H9 (cell line): ENCODE measurements around the gene PDE1A. TPM values are rescaled to one million over a fixed set of nuclear protein-coding genes. Genes with fewer than 3 reads are reported as not detected.

Source experiments
- DNase-seq: peaks from one replicate; pipeline ENCODE4 v3.0.0-alpha.2; 2017
- H2AFZ ChIP-seq: one replicate; pipeline ENCODE4 v1.6.1; 2013; ENCODE audit warnings: mild to moderate bottlenecking, low read length, control low read depth, moderate library complexity
- H2AK5ac ChIP-seq: 2 replicates; pipeline ENCODE4 v1.6.1; 2013; ENCODE audit warnings: low read length, control low read depth, mixed read lengths; ENCODE audit not compliant: insufficient read length
- H2BK120ac ChIP-seq: one replicate; pipeline ENCODE4 v1.6.1; 2013; ENCODE audit warnings: low read depth, mild to moderate bottlenecking, low read length, control low read depth, inconsistent platforms; ENCODE audit not compliant: poor library complexity, severe bottlenecking
- H2BK12ac ChIP-seq: 2 replicates; pipeline ENCODE4 v1.6.1; 2013; ENCODE audit warnings: low read length, control low read depth, mixed read lengths, low read depth; ENCODE audit not compliant: insufficient read length
- H2BK15ac ChIP-seq: 2 replicates; pipeline ENCODE4 v1.6.1; 2013; ENCODE audit warnings: low read depth, low read length, control low read depth
- H2BK20ac ChIP-seq: one replicate; pipeline ENCODE4 v1.6.1; 2013; ENCODE audit warnings: low read depth, mild to moderate bottlenecking, low read length, control low read depth, inconsistent platforms; ENCODE audit not compliant: poor library complexity, severe bottlenecking
- H2BK5ac ChIP-seq: 2 replicates; pipeline ENCODE4 v1.6.1; 2013; ENCODE audit warnings: low read length, control low read depth, mixed read lengths; ENCODE audit not compliant: insufficient read length
- H3K14ac ChIP-seq: 2 replicates; pipeline ENCODE4 v1.6.1; 2013; ENCODE audit warnings: low read length, control low read depth; ENCODE audit not compliant: insufficient read depth
- H3K18ac ChIP-seq: 2 replicates; pipeline ENCODE4 v1.6.1; 2013; ENCODE audit warnings: low read depth, mild to moderate bottlenecking, mixed read lengths, low read length, control low read depth; ENCODE audit not compliant: insufficient read length
- H3K23ac ChIP-seq: 2 replicates; pipeline ENCODE4 v1.6.1; 2013; ENCODE audit warnings: low read length, control low read depth, mixed read lengths, low read depth; ENCODE audit not compliant: insufficient read length
- H3K23me2 ChIP-seq: 2 replicates; pipeline ENCODE4 v1.6.1; 2013; ENCODE audit warnings: low read depth, mild to moderate bottlenecking, mixed read lengths, low read length, control low read depth; ENCODE audit not compliant: insufficient read length, poor library complexity, severe bottlenecking
- H3K27ac ChIP-seq: 2 replicates; pipeline ENCODE4 v1.5.1; 2013; ENCODE audit warnings: low read length, control low read depth, mixed read lengths, low read depth; ENCODE audit not compliant: insufficient read length
- H3K27me3 ChIP-seq: 2 replicates; pipeline ENCODE4 v1.6.1; 2013; ENCODE audit warnings: low read length, control low read depth, inconsistent platforms; ENCODE audit not compliant: insufficient read depth
- H3K4ac ChIP-seq: 2 replicates; pipeline ENCODE4 v1.6.1; 2013; ENCODE audit warnings: low read depth, mild to moderate bottlenecking, control low read depth, inconsistent platforms, low read length, moderate library complexity
- H3K4me1 ChIP-seq: 2 replicates; pipeline ENCODE4 v1.6.1; 2013; ENCODE audit warnings: low read length, control low read depth, inconsistent platforms; ENCODE audit not compliant: insufficient read depth
- H3K4me2 ChIP-seq: 2 replicates; pipeline ENCODE4 v1.6.1; 2013; ENCODE audit warnings: low read length, control low read depth, mixed read lengths; ENCODE audit not compliant: insufficient read length, insufficient read depth
- H3K56ac ChIP-seq: 2 replicates; pipeline ENCODE4 v1.6.1; 2013; ENCODE audit warnings: low read depth, mild to moderate bottlenecking, mixed read lengths, low read length, control low read depth; ENCODE audit not compliant: insufficient read length
- H3K79me1 ChIP-seq: 2 replicates; pipeline ENCODE4 v1.6.1; 2013; ENCODE audit warnings: low read depth, mild to moderate bottlenecking, moderate library complexity, low read length, control low read depth, inconsistent platforms; ENCODE audit not compliant: insufficient read depth, poor library complexity, severe bottlenecking
- H3K79me2 ChIP-seq: 2 replicates; pipeline ENCODE4 v1.6.1; 2013; ENCODE audit warnings: low read length, control low read depth, inconsistent platforms; ENCODE audit not compliant: insufficient read depth
- H3K9ac ChIP-seq: 2 replicates; pipeline ENCODE4 v1.6.1; 2013; ENCODE audit warnings: low read length, control low read depth, mixed read lengths; ENCODE audit not compliant: insufficient read length; ENCODE audit errors: extremely low read depth
- H3K9me3 ChIP-seq: one replicate; pipeline ENCODE4 v1.6.1; 2013; ENCODE audit warnings: low read depth, low read length, inconsistent platforms; ENCODE audit not compliant: control insufficient read depth
- H3T11ph ChIP-seq: one replicate; pipeline ENCODE4 v1.6.1; 2013; ENCODE audit warnings: mild to moderate bottlenecking, low read length, control low read depth, inconsistent platforms
- H4K20me1 ChIP-seq: one replicate; pipeline ENCODE4 v1.6.1; 2013; ENCODE audit not compliant: control insufficient read depth, insufficient read length, insufficient read depth
- H4K5ac ChIP-seq: 2 replicates; pipeline ENCODE4 v1.6.1; 2013; ENCODE audit warnings: low read depth, mild to moderate bottlenecking, mixed read lengths, low read length, control low read depth; ENCODE audit not compliant: insufficient read length
- H4K8ac ChIP-seq: replicated peaks from 2 replicates; pipeline ENCODE4 v1.6.1; 2013; ENCODE audit warnings: low read length, control low read depth, mixed read lengths, low read depth; ENCODE audit not compliant: insufficient read length
- H4K91ac ChIP-seq: 2 replicates; pipeline ENCODE4 v1.6.1; 2013; ENCODE audit warnings: low read depth, mild to moderate bottlenecking, moderate library complexity, mixed read lengths, low read length, control low read depth; ENCODE audit not compliant: insufficient read length
- H3K27ac Mint-ChIP-seq, 3 experiments: 2 replicates in 2 of 3; 3 replicates in 1 of 3; pipeline ENCODE4 v1.8.0; 2020 to 2021; ENCODE audit warnings: mixed read lengths in 3 of 3, mild to moderate bottlenecking in 1 of 3, moderate library complexity in 1 of 3
- H3K27me3 Mint-ChIP-seq: 2 replicates; pipeline ENCODE4 v1.8.0; 2021; ENCODE audit warnings: low read depth, mild to moderate bottlenecking, moderate library complexity, mixed read lengths
- H3K36me3 Mint-ChIP-seq, 3 experiments: 2 replicates in 2 of 3; 3 replicates in 1 of 3; pipeline ENCODE4 v1.8.0; 2020 to 2021; ENCODE audit warnings: low read depth in 3 of 3, mixed read lengths in 3 of 3; ENCODE audit not compliant: insufficient read depth in 1 of 3
- H3K4me1 Mint-ChIP-seq, 2 experiments: 2 replicates each; pipeline ENCODE4 v1.8.0; 2020; ENCODE audit warnings: mixed read lengths in 2 of 2
- H3K4me3 Mint-ChIP-seq, 2 experiments: 2 replicates in 1 of 2; 3 replicates in 1 of 2; pipeline ENCODE4 v1.8.0; 2020 to 2021; ENCODE audit warnings: mild to moderate bottlenecking in 2 of 2, mixed read lengths in 2 of 2, moderate library complexity in 1 of 2
- H3K9me3 Mint-ChIP-seq, 2 experiments: 2 replicates in 1 of 2; 3 replicates in 1 of 2; pipeline ENCODE4 v1.8.0; 2020; ENCODE audit warnings: mild to moderate bottlenecking in 2 of 2, mixed read lengths in 2 of 2, moderate library complexity in 1 of 2
- CTCF ChIP-seq: fragments of 200-600 bp; sonication (generic); conservative IDR thresholded peaks from 3 replicates; pipeline ENCODE4 v1.8.0; 2021; ENCODE audit warnings: antibody characterized with exemption, mild to moderate bottlenecking
- WGBS: extraction: QIAGEN DNeasy Blood & Tissue Kit; methylation state at CpG from one replicate; pipeline ENCODE4 v1.1.7; 2013; ENCODE audit warnings: missing lambda C conversion rate, low lambda C conversion rate, mixed read lengths; ENCODE audit not compliant: insufficient read length; ENCODE audit errors: extremely low coverage; 5-methylcytosine and 5-hydroxymethylcytosine counted together
- total RNA-seq: library from RNA; stranded (reverse); gene quantifications from 2 replicates; pipeline ENCODE4 v1.2.1, GENCODE V29; 2021

Gene PDE1A
- total RNA-seq, 1 experiment from 2014 or later = 0.11 TPM

GRCh38 chr2:182248898-182249297, 177.9 kb downstream of the PDE1A start:
- no peaks in the 10 kb centered on the region for H3K23me2 ChIP-seq
- no peak for TF ChIP-seq CTCF
- H3K18ac ChIP-seq = no peak overlapping the region
- Mint-ChIP-seq H3K27me3 (no peaks in the 10 kb centered on the region), H3K4me3 (no peak overlapping the region), H3K9me3 (no peaks in the 10 kb centered on the region), H3K36me3 (no peaks in the 10 kb centered on the region), H3K4me1 (0 out of 4 replicates have a peak, but pooled peaks cover 0 to 5% of the 10 kb centered on the region in 2 experiments), H3K27ac (no peak overlapping the region)
- H3K79me1 ChIP-seq = no peaks in the 10 kb centered on the region
- H3K27me3 ChIP-seq = no peaks in the 10 kb centered on the region
- H4K91ac ChIP-seq = no peak overlapping the region
- no peak overlapping the region for H3T11ph ChIP-seq
- H2BK120ac ChIP-seq = no peak overlapping the region
- H2AK5ac ChIP-seq = no peak overlapping the region
- no peak for DNase-seq
- H3K9ac ChIP-seq = no peak overlapping the region
- H2AFZ ChIP-seq = no peak overlapping the region
- no peak overlapping the region for H2BK20ac ChIP-seq
- H3K14ac ChIP-seq = no peak overlapping the region
- H2BK15ac ChIP-seq = no peak overlapping the region
- no peak overlapping the region for H3K4ac ChIP-seq
- H2BK5ac ChIP-seq = no peak overlapping the region
- H3K23ac ChIP-seq = no peak overlapping the region
- no peak overlapping the region for H4K5ac ChIP-seq
- no peak overlapping the region for H3K4me2 ChIP-seq
- WGBS = no CpG with 5 or more reads among the region's 2 CpGs
- no peaks in the 10 kb centered on the region for H3K4me1 ChIP-seq
- no peak overlapping the region for H4K8ac ChIP-seq
- H4K20me1 ChIP-seq = no peaks in the 10 kb centered on the region
- no peak overlapping the region for H3K27ac ChIP-seq
- no peak overlapping the region for H2BK12ac ChIP-seq
- H3K79me2 ChIP-seq = no peaks in the 10 kb centered on the region
- no peaks in the 10 kb centered on the region for H3K9me3 ChIP-seq
- no peak overlapping the region for H3K56ac ChIP-seq
